Measurements from ENCODE around the gene RNF31. TPM values are rescaled to one million over a fixed set of nuclear protein-coding genes. Genes with fewer than 3 reads are reported as not detected.

The RNF31 gene
- polyA plus RNA-seq, 1 experiment: 12.4 TPM

- no peak for TF ChIP-seq CTCF (IDR thresholded peaks at IDR 0.05; ENCODE audit: insufficient read depth, low read depth, low read length)
- POLR2A ChIA-PET: interaction anchor here (0.6 to 1.3 kb wide), 4 partner anchors 10 to 774 kb away, joined by 3 to 6 read pairs (median 4); partner anchors contain the start of gene PSME2
- CTCF ChIA-PET: interaction anchor here (0.6 to 3.3 kb wide), 8 partner anchors 10 to 172 kb away, joined by 3 to 16 read pairs (median 3); partner anchors contain the start of genes CIDEB, IPO4 and IRF9
- peak; percentile 32 for DNase-seq (ENCODE audit: low read depth)
- peaks cover 20% of the 10 kb centered on the region for H3K36me3 ChIP-seq (ENCODE audit: control insufficient read depth, insufficient read depth, low read length)
- peak within 1 kb of the TSS; percentile 86 for H3K4me3 ChIP-seq (ENCODE audit: low read depth, low read length)
- no peaks in the 10 kb centered on the region for H3K27me3 ChIP-seq (ENCODE audit: control insufficient read depth, insufficient read depth, low read length)
Observed at GRCh38 chr14:24135834-24136683, 11.2 kb upstream of the RNF31 start, which contains the start of gene PSME1. Gene PSME1, plus strand, starts transcription at chr14:24136194. Its CDS starts 69 bp downstream, at chr14:24136263.

GRCh38 chr14:24136684-24137528, 10.4 kb upstream of the RNF31 start:
- ChIA-PET CTCF (interaction anchor here (0.8 to 3.3 kb wide), 4 partner anchors 11 to 28 kb away, joined by 3 to 16 read pairs (median 8); partner anchors contain the start of gene IRF9), POLR2A (interaction anchor here (0.6 to 1.3 kb wide), 2 partner anchors 10 to 43 kb away, joined by 3 to 6 read pairs; partner anchors contain the start of gene PSME2)
- no peak for DNase-seq (ENCODE audit: low read depth)
- no peak for TF ChIP-seq CTCF (IDR thresholded peaks at IDR 0.05; ENCODE audit: insufficient read depth, low read depth, low read length)
- Histone ChIP-seq H3K4me3 (ENCODE audit: low read depth, low read length) (peak overlapping the region; percentile 86), H3K27me3 (ENCODE audit: control insufficient read depth, insufficient read depth, low read length) (no peaks in the 10 kb centered on the region), H3K36me3 (ENCODE audit: control insufficient read depth, insufficient read depth, low read length) (peaks cover 20% of the 10 kb centered on the region)

- ChIA-PET POLR2A (no interaction called here), CTCF (interaction anchor here (0.7 to 3.3 kb wide), 3 partner anchors 13 to 29 kb away, joined by 3 to 16 read pairs (median 13); partner anchors contain the start of gene IRF9)
- Histone ChIP-seq H3K36me3 (ENCODE audit: control insufficient read depth, insufficient read depth, low read length) (peaks cover 20% of the 10 kb centered on the region), H3K27me3 (ENCODE audit: control insufficient read depth, insufficient read depth, low read length) (no peaks in the 10 kb centered on the region), H3K4me3 (ENCODE audit: low read depth, low read length) (no peak overlapping the region)
- no peak for DNase-seq (ENCODE audit: low read depth)
- no peak for TF ChIP-seq CTCF (IDR thresholded peaks at IDR 0.05; ENCODE audit: insufficient read depth, low read depth, low read length)
Observed at GRCh38 chr14:24137529-24138395, 9.5 kb upstream of the RNF31 start.

GRCh38 chr14:24138396-24139271, 8.7 kb upstream of the RNF31 start:
- no peak for TF ChIP-seq CTCF (IDR thresholded peaks at IDR 0.05; ENCODE audit: insufficient read depth, low read depth, low read length)
- CTCF ChIA-PET: interaction anchor here (0.7 to 3.3 kb wide), 2 partner anchors 14 to 22 kb away, joined by 3 to 16 read pairs; partner anchors contain the start of gene IRF9
- no peak for DNase-seq (ENCODE audit: low read depth)
- H3K4me3 ChIP-seq (ENCODE audit: low read depth, low read length): no peak overlapping the region
- no peaks in the 10 kb centered on the region for H3K27me3 ChIP-seq (ENCODE audit: control insufficient read depth, insufficient read depth, low read length)
- peaks cover 20% of the 10 kb centered on the region for H3K36me3 ChIP-seq (ENCODE audit: control insufficient read depth, insufficient read depth, low read length)
- POLR2A ChIA-PET: no interaction called here

Measured in BJ (cell line).